Measurements from ENCODE around the gene APCDD1L. TPM values are rescaled to one million over a fixed set of nuclear protein-coding genes. Genes with fewer than 3 reads are reported as not detected.
"Not testable (repeated sequence)": the region's sequence is repeated elsewhere in the genome, so short reads cannot be mapped to it uniquely, and the experiment has no call there.

APCDD1L gene
- total RNA-seq, 1 donor from 2014 or later, result not detected

- intact Hi-C loops (cut with micrococcal nuclease), result loop anchor here (1.0 to 5.0 kb wide), 4 partner anchors 40 to 210 kb away; partner anchors contain the start of gene VAPB
Measured at GRCh38 chr20:58446960-58447265, 68.3 kb downstream of the APCDD1L start.

- intact Hi-C loops (cut with micrococcal nuclease), result loop anchor here (2.0 to 5.0 kb wide), 3 partner anchors 39 to 136 kb away; partner anchors contain the start of gene VAPB
Measured at GRCh38 chr20:58446264-58446959, 68.8 kb downstream of the APCDD1L start.

- intact Hi-C loops (cut with micrococcal nuclease), result loop anchor here (5.0 kb wide), 1 partner anchor 38 kb away; no protein-coding TSS in a partner anchor
Measured at GRCh38 chr20:58444746-58445255, 70.4 kb downstream of the APCDD1L start.

GRCh38 chr20:58441723-58442122 is 73.5 kb downstream of the APCDD1L start:
- intact Hi-C loops (cut with micrococcal nuclease), result no loop called here

GRCh38 chr20:58440021-58440767 is 75.0 kb downstream of the APCDD1L start:
- intact Hi-C loops (cut with micrococcal nuclease), result no loop called here

GRCh38 chr20:58438970-58439808 is 76.0 kb downstream of the APCDD1L start:
- intact Hi-C loops (cut with micrococcal nuclease), result no loop called here

GRCh38 chr20:58436868-58437645 is 78.1 kb downstream of the APCDD1L start:
- intact Hi-C loops (cut with micrococcal nuclease), result no loop called here

GRCh38 chr20:58435237-58435636 is 80.0 kb downstream of the APCDD1L start:
- intact Hi-C loops (cut with micrococcal nuclease), result no loop called here

- intact Hi-C loops (cut with micrococcal nuclease), result no loop called here
Measured at GRCh38 chr20:58434326-58434725, 80.9 kb downstream of the APCDD1L start.

GRCh38 chr20:58433759-58434158 is 81.4 kb downstream of the APCDD1L start:
- intact Hi-C loops (cut with micrococcal nuclease), result no loop called here

GRCh38 chr20:58433029-58433647 is 82.1 kb downstream of the APCDD1L start:
- intact Hi-C loops (cut with micrococcal nuclease), result no loop called here

- intact Hi-C loops (cut with micrococcal nuclease), result no loop called here
Measured at GRCh38 chr20:58432186-58432954, 82.8 kb downstream of the APCDD1L start.

- intact Hi-C loops (cut with micrococcal nuclease), result no loop called here
Measured at GRCh38 chr20:58431134-58431533, 84.1 kb downstream of the APCDD1L start.

- intact Hi-C loops (cut with micrococcal nuclease), result no loop called here
Measured at GRCh38 chr20:58429303-58429702, 85.9 kb downstream of the APCDD1L start.

- intact Hi-C loops (cut with micrococcal nuclease), result no loop called here
Measured at GRCh38 chr20:58428364-58428763, 86.8 kb downstream of the APCDD1L start.

- intact Hi-C loops (cut with micrococcal nuclease), result not testable (repeated sequence)
Measured at GRCh38 chr20:58427571-58427970, 87.6 kb downstream of the APCDD1L start.

GRCh38 chr20:58424218-58424969 is 90.8 kb downstream of the APCDD1L start:
- intact Hi-C loops (cut with micrococcal nuclease), result no loop called here

- intact Hi-C loops (cut with micrococcal nuclease), result no loop called here
Measured at GRCh38 chr20:58421497-58421850, 93.7 kb downstream of the APCDD1L start.
